Suprapubic skin (tissue), 4 donors: ENCODE measurements around the gene LRMDA.

Experiments used
- CTCF ChIP-seq, 2 donors: fragments of 200-600 bp in 1 of 2; fragments of 450-650 bp in 1 of 2; sonication (generic) in 1 of 2; IDR thresholded peaks; one replicate each; pipeline ENCODE4 v1.5.1; 2016 to 2019; ENCODE audit warnings: antibody characterized with exemption in 2 of 2, mild to moderate bottlenecking in 1 of 2, moderate library complexity in 1 of 2
- EP300 ChIP-seq: sonication (generic); formaldehyde crosslinking; IDR thresholded peaks from one replicate; pipeline ENCODE4 v1.6.1; 2017; ENCODE audit warnings: antibody characterized with exemption
- POLR2AphosphoS5 ChIP-seq, 3 donors: sonication (generic); formaldehyde crosslinking; IDR thresholded peaks; one replicate each; pipeline ENCODE4 v1.6.1; 2017; ENCODE audit warnings: antibody characterized with exemption in 3 of 3

DNA sequence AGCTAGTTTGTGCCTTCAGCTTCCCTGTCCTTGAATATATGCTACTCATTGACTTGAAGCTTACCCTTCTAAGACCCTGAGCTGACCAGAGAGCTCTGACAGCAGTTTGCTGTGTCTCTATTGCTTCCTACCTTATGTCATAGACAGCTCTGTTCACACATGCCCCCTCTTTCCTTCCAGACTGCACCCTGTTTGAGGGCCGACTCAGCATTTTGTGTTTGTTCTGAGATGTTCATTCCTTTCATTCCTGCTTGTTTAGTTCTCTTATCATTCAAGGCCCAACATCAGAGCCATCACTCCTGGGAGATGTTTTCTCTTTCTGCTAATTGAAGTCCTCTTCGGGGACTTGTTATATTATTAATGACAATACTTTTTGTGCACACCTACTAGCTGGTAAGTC, 518.9 kb downstream of the LRMDA start:
- TF ChIP-seq EP300 (no peak), CTCF (IDR thresholded peaks at IDR 0.05) (no peak), POLR2AphosphoS5 (IDR thresholded peaks at IDR 0.05) (no peak)
